BJ (cell line): Measurements from ENCODE around the gene SMIM35. TPM values are rescaled to one million over a fixed set of nuclear protein-coding genes. Genes with fewer than 3 reads are reported as not detected.

Source experiments
- CTCF ChIA-PET: fragments of 350-600 bp; formaldehyde crosslinking; extraction: SDS; loops from one replicate; lab custom pipeline; 2021; ENCODE audit warnings: antibody characterized with exemption, inconsistent platforms; lab: Yijun Ruan, JAX
- POLR2A ChIA-PET: fragments of 300-600 bp; sonication (Branson Sonifier 250); formaldehyde crosslinking; extraction: SDS; loops from one replicate; lab custom pipeline; 2021; ENCODE audit warnings: antibody characterized with exemption; lab: Charles Lee
- DNase-seq: peaks from one replicate; pipeline ENCODE4 v3.0.0-alpha.2; 2011; ENCODE audit warnings: low read depth
- H3K27me3 ChIP-seq: 2 replicates; pipeline ENCODE4 v1.6.0; 2011; ENCODE audit warnings: low read length; ENCODE audit not compliant: control insufficient read depth, insufficient read depth
- H3K36me3 ChIP-seq: 2 replicates; pipeline ENCODE4 v1.5.1; 2011; ENCODE audit warnings: low read length; ENCODE audit not compliant: control insufficient read depth, insufficient read depth
- H3K4me3 ChIP-seq: 2 replicates; pipeline ENCODE4 v1.5.1; 2011; ENCODE audit warnings: low read depth, mild to moderate bottlenecking, control low read depth, low read length
- polyA plus RNA-seq: library from polyadenylated mRNA; depleted of rRNA; stranded (reverse); fragments of >200 nt; gene quantifications from 2 replicates; pipeline ENCODE4 v1.2.3, GENCODE V29; 2011
- TF ChIP-seq, protein P1 (sequence below): IDR thresholded peaks from 2 replicates; pipeline ENCODE4 v1.5.1; 2011; ENCODE audit warnings: low read depth, mild to moderate bottlenecking, control low read depth, inconsistent platforms, low read length, moderate library complexity; ENCODE audit not compliant: insufficient read depth

SMIM35 gene
- polyA plus RNA-seq, 1 experiment: not detected

DNA sequence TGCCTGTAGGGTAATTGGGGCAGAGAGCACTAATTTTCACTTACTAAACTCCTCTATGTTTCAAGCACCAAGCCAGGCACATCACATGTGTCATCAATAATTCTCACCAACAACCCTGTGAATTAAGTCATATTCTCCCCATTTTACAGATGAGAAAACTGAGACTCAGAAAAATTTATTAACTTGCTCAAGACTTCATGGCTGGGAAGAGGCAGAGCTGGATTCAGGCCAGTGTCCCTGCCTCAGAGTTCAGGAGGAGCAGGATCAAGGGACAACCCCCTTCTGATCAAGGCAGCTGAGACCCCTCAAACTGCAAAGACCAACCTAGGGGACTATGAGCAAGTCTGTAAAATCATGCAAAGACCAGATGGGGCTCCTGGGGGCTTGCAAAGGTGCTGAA, 2.1 kb downstream of the SMIM35 start:
- TF ChIP-seq, protein P1, sequence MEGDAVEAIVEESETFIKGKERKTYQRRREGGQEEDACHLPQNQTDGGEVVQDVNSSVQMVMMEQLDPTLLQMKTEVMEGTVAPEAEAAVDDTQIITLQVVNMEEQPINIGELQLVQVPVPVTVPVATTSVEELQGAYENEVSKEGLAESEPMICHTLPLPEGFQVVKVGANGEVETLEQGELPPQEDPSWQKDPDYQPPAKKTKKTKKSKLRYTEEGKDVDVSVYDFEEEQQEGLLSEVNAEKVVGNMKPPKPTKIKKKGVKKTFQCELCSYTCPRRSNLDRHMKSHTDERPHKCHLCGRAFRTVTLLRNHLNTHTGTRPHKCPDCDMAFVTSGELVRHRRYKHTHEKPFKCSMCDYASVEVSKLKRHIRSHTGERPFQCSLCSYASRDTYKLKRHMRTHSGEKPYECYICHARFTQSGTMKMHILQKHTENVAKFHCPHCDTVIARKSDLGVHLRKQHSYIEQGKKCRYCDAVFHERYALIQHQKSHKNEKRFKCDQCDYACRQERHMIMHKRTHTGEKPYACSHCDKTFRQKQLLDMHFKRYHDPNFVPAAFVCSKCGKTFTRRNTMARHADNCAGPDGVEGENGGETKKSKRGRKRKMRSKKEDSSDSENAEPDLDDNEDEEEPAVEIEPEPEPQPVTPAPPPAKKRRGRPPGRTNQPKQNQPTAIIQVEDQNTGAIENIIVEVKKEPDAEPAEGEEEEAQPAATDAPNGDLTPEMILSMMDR: no peak
- no peak for DNase-seq
- no peaks in the 10 kb centered on the region for H3K27me3 ChIP-seq
- POLR2A ChIA-PET: no interaction called here
- no peaks in the 10 kb centered on the region for H3K36me3 ChIP-seq
- CTCF ChIA-PET: no interaction called here
- H3K4me3 ChIP-seq: no peak overlapping the region

DNA sequence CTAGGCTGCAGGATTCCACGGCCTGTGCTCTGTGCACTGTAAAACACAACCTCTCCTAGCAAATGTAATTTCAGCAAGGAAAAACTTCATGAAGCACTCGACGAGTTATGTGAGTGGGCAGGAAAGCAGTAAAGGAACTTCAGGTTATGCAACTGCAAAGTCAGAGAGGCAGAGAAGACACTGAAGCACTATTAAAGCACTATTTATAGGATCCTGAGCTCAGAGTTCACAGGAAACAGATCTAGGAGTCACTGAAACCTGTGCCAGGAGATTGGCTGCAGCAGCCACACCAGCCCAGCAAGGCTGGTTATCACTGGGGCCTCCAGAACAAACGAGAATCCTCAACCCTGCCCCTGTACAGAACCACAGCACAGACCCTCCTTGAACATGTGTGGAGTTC, 2.5 kb downstream of the SMIM35 start:
- no peak for DNase-seq
- CTCF ChIA-PET: no interaction called here
- TF ChIP-seq, protein P1: no peak
- POLR2A ChIA-PET: interaction anchor here (0.6 kb wide), 1 partner anchor 35 kb away, joined by 4 read pairs; no protein-coding TSS in a partner anchor
- Histone ChIP-seq H3K27me3 (no peaks in the 10 kb centered on the region), H3K36me3 (no peaks in the 10 kb centered on the region), H3K4me3 (no peak overlapping the region)

DNA sequence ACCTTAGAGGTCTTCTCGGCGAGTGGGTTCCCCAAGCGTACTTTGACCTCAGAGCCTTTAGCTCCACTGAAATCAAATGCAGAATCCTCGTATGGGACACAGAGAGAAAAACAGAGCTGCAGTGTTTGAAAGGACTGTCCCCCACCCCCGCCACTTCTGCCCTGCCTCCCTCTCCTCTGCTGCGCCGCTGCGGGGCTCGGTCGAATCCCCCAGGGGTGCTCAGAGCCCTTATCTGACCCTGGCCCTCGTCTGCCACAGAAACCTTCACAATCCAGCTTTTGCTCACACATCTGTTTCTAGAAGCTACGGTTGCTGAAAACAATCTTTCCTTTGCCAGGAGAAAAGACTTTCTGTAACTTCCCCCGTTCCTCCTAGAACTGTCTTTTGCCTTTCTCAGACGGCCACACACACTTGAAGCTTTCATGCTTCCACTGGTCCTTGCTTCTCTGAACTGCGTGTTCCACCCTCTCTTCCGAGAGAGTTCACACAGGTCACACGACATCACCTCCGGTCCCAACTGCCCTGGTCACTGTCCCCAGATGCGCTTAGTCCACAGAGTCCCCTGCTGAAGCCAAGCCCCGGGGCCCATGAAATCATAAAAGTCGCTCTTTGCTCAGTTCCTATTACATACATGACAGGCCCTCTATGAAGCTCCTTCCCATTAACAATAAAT, 3.7 kb downstream of the SMIM35 start:
- H3K36me3 ChIP-seq: no peaks in the 10 kb centered on the region
- no peaks in the 10 kb centered on the region for H3K27me3 ChIP-seq
- POLR2A ChIA-PET: no interaction called here
- CTCF ChIA-PET: interaction anchor here (0.6 kb wide), 1 partner anchor 275 kb away, joined by 3 read pairs; no protein-coding TSS in a partner anchor
- no peak overlapping the region for H3K4me3 ChIP-seq
- TF ChIP-seq, protein P1: no peak
- DNase-seq: no peak

DNA sequence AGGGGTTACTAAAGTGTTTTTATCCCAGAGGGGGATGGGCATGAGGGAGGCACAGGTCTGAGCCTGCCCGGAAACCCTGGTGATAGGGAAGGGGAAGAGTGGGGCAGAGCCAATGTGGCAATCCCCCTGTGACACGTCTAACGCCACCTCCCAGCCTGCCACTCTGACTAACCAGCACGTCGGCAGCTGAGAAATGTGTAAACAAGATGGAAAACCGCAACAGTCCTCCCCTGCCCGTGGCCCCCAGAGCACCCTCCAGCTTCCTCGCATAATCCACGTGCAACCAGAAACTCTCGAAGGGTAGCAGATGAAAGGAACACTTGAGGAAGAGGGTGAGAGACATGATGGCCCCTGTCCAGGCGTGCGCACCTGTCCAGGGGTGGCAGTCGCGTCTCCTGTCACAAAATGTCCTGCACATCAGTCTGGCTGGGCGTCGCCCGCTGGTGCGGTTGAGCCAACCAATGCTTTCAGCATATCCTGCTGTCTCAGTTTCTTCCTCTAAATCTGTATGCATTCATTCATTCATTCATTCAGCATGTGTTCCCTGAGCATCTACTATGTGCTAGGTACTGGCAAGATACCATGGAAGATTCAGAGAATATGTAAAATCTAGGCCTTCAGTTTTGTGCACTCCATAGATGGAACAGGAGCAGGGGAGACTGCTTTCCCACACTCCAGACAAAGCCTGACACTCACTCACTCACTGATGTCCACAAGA, 5.4 kb downstream of the SMIM35 start:
- DNase-seq: no peak
- TF ChIP-seq, protein P1: no peak
- POLR2A ChIA-PET: no interaction called here
- Histone ChIP-seq H3K27me3 (no peaks in the 10 kb centered on the region), H3K4me3 (no peak overlapping the region), H3K36me3 (no peaks in the 10 kb centered on the region)
- CTCF ChIA-PET: interaction anchor here (1.0 kb wide), 1 partner anchor 44 kb away, joined by 3 read pairs; no protein-coding TSS in a partner anchor

DNA sequence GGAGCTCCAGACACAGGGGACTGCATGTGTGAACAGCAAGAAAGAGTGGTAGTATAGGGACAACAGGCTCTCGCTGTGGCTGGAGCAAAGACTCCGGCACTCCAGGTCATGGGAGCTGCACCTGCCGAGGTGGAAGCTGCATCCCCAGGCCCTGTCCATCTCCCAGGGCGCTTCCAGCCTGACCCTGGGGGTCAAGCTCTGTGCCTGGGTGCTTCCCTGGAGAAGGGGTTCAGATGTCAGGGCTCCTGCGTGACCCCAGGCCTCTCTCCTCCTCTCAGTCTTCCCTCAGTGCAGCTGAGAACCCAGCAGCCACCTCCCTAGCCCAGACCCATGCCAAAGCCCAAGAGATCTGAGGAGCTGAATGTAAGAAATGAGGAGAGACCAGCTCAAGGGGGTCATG, 6.5 kb downstream of the SMIM35 start:
- ChIA-PET CTCF (interaction anchor here (1.0 kb wide), 1 partner anchor 43 kb away, joined by 3 read pairs; no protein-coding TSS in a partner anchor), POLR2A (no interaction called here)
- no peaks in the 10 kb centered on the region for H3K27me3 ChIP-seq
- H3K36me3 ChIP-seq: no peaks in the 10 kb centered on the region
- no peak overlapping the region for H3K4me3 ChIP-seq
- TF ChIP-seq, protein P1: no peak
- no peak for DNase-seq
